ENCODE measurements around the gene CD247.

DNA sequence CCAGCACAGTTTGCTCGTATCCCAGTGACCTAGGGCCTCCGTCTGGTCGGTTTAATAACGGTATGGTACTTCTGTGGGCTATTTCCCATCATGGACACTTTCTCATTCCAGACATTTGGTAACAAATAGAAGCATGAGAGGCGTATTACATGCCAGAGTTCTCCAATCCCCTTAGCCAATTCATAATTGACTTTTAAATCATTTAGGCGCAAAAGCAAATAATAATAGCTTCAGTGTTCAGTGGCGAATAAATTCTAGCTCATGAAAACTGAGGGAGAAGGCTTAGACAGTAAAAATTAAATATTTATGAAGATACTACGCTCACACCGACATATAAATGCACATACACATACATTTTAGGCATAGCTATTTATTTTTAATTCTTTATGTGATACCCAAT is 50.6 kb downstream of the CD247 start:
- TF ChIP-seq, protein P1, sequence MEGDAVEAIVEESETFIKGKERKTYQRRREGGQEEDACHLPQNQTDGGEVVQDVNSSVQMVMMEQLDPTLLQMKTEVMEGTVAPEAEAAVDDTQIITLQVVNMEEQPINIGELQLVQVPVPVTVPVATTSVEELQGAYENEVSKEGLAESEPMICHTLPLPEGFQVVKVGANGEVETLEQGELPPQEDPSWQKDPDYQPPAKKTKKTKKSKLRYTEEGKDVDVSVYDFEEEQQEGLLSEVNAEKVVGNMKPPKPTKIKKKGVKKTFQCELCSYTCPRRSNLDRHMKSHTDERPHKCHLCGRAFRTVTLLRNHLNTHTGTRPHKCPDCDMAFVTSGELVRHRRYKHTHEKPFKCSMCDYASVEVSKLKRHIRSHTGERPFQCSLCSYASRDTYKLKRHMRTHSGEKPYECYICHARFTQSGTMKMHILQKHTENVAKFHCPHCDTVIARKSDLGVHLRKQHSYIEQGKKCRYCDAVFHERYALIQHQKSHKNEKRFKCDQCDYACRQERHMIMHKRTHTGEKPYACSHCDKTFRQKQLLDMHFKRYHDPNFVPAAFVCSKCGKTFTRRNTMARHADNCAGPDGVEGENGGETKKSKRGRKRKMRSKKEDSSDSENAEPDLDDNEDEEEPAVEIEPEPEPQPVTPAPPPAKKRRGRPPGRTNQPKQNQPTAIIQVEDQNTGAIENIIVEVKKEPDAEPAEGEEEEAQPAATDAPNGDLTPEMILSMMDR (IDR thresholded peaks at IDR 0.05): no peak
- TF ChIP-seq POLR2AphosphoS5 (IDR thresholded peaks at IDR 0.05; ENCODE audit: low read depth, low read length): no peak

All from Panc1 (cell line).